H1 (cell line): ENCODE measurements around the gene CCDC157. TPM values are rescaled to one million over a fixed set of nuclear protein-coding genes. Genes with fewer than 3 reads are reported as not detected.

Source experiments
- CTCF ChIA-PET: fragments of 300-600 bp; sonication (Branson Sonifier 250); formaldehyde crosslinking; loops from one replicate; lab custom pipeline; 2021; ENCODE audit not compliant: partially characterized antibody; lab: Charles Lee
- POLR2A ChIA-PET: fragments of 300-600 bp; sonication (Branson Sonifier 250); formaldehyde crosslinking; loops from one replicate; lab custom pipeline; 2021; ENCODE audit warnings: inconsistent platforms; ENCODE audit not compliant: partially characterized antibody; lab: Charles Lee
- DNase-seq, 2 experiments: peaks; one replicate each; pipeline versions ENCODE4 v3.0.0 to v3.0.0-alpha.2; 2010 to 2022; ENCODE audit warnings: low spot score in 2 of 2, low read depth in 1 of 2, mixed read lengths in 1 of 2
- FAIRE-seq: peaks from 2 replicates; lab custom pipeline; 2011; peaks lifted over from hg19 to GRCh38; lab: Jason Lieb, UNC
- H2AFZ ChIP-seq: 2 replicates; pipeline ENCODE4 v1.8.1; 2012; ENCODE audit warnings: low read length, inconsistent platforms
- H2AK5ac ChIP-seq: 2 replicates; pipeline ENCODE4 v1.6.1; 2013; ENCODE audit warnings: low read depth, low read length
- H2BK120ac ChIP-seq: replicated peaks from 2 replicates; pipeline ENCODE3; 2013; ENCODE audit warnings: low read depth, low read length, inconsistent platforms
- H2BK12ac ChIP-seq: 2 replicates; pipeline ENCODE4 v1.6.1; 2013; ENCODE audit warnings: low read depth, low read length
- H2BK15ac ChIP-seq: 2 replicates; pipeline ENCODE4 v1.6.1; 2013; ENCODE audit warnings: low read length
- H2BK20ac ChIP-seq: 2 replicates; pipeline ENCODE4 v1.6.1; 2013; ENCODE audit warnings: low read length
- H2BK5ac ChIP-seq: 2 replicates; pipeline ENCODE4 v1.6.1; 2013; ENCODE audit warnings: low read depth, low read length
- H3K14ac ChIP-seq: 2 replicates; pipeline ENCODE4 v1.6.1; 2013; ENCODE audit warnings: inconsistent platforms; ENCODE audit not compliant: insufficient read length
- H3K18ac ChIP-seq: 2 replicates; pipeline ENCODE4 v1.6.1; 2013; ENCODE audit warnings: low read length; ENCODE audit errors: extremely low read depth
- H3K23ac ChIP-seq: 2 replicates; pipeline ENCODE4 v1.6.1; 2013; ENCODE audit warnings: inconsistent platforms; ENCODE audit not compliant: insufficient read length
- H3K23me2 ChIP-seq: 2 replicates; pipeline ENCODE4 v1.6.1; 2013; ENCODE audit warnings: low read depth, low read length
- H3K27ac ChIP-seq: 2 replicates; pipeline ENCODE4 v1.6.1; 2011; ENCODE audit warnings: low read depth, low read length, inconsistent platforms
- H3K27me3 ChIP-seq, 4 experiments: replicated peaks in 1 of 4; 1 replicate in 1 of 4; 2 replicates in 3 of 4; pipeline versions ENCODE4 v1.6.1 to v1.8.1; 2011 to 2013; ENCODE audit warnings: low read length in 3 of 4, mild to moderate bottlenecking in 3 of 4, inconsistent platforms in 2 of 4, mixed read lengths in 2 of 4, moderate library complexity in 1 of 4; ENCODE audit not compliant: control insufficient read depth in 3 of 4, insufficient read depth in 3 of 4; ENCODE audit errors: extremely low read depth in 1 of 4
- H3K36me3 ChIP-seq, 4 experiments: 2 replicates each; pipeline versions ENCODE4 v1.6.1 to v1.8.1; 2011 to 2013; ENCODE audit warnings: mild to moderate bottlenecking in 4 of 4, low read length in 3 of 4, moderate library complexity in 2 of 4, control low read depth in 1 of 4, inconsistent platforms in 1 of 4; ENCODE audit not compliant: insufficient read depth in 4 of 4, control insufficient read depth in 2 of 4
- H3K4ac ChIP-seq: replicated peaks from 2 replicates; pipeline ENCODE3; 2013; ENCODE audit warnings: low read length, low read depth, mixed read lengths, inconsistent platforms; ENCODE audit not compliant: insufficient read length
- H3K4me1 ChIP-seq, 4 experiments: replicated peaks in 1 of 4; 1 replicate in 1 of 4; 2 replicates in 3 of 4; pipeline versions ENCODE4 v1.6.1 to v1.8.1; 2011 to 2013; ENCODE audit warnings: low read length in 3 of 4, inconsistent platforms in 2 of 4, mixed read lengths in 1 of 4; ENCODE audit not compliant: insufficient read depth in 4 of 4, control insufficient read depth in 3 of 4
- H3K4me2 ChIP-seq, 2 experiments: 2 replicates each; pipeline versions ENCODE4 v1.6.1 to v1.8.1; 2011 to 2013; ENCODE audit warnings: low read depth in 2 of 2, low read length in 2 of 2, control low read depth in 1 of 2, inconsistent platforms in 1 of 2, mild to moderate bottlenecking in 1 of 2; ENCODE audit not compliant: insufficient read depth in 1 of 2
- H3K4me3 ChIP-seq, 4 experiments: fragments of 200-600, 300-600 bp in 1 of 4; sonication (generic), shearing (Covaris generic), sonication (Bioruptor Twin) in 1 of 4; 2 replicates each; pipeline versions ENCODE4 v1.5.1 to v1.8.1; 2011 to 2016; ENCODE audit warnings: low read length in 4 of 4, low read depth in 3 of 4, control low read depth in 2 of 4, inconsistent platforms in 2 of 4, mild to moderate bottlenecking in 2 of 4, mixed read lengths in 1 of 4, moderate library complexity in 1 of 4; ENCODE audit not compliant: insufficient read depth in 2 of 4; ENCODE audit errors: extremely low read depth in 1 of 4
- H3K56ac ChIP-seq: replicated peaks from 2 replicates; pipeline ENCODE3; 2013; ENCODE audit warnings: low read depth, mild to moderate bottlenecking, mixed read lengths, low read length, inconsistent platforms; ENCODE audit not compliant: insufficient read length
- H3K79me1 ChIP-seq: 2 replicates; pipeline ENCODE4 v1.6.1; 2013; ENCODE audit warnings: low read depth, low read length, control low read depth
- H3K79me2 ChIP-seq, 2 experiments: 2 replicates each; pipeline versions ENCODE4 v1.6.1 to v1.8.1; 2012 to 2013; ENCODE audit warnings: low read length in 2 of 2, mild to moderate bottlenecking in 2 of 2, inconsistent platforms in 1 of 2; ENCODE audit not compliant: insufficient read depth in 2 of 2, control insufficient read depth in 1 of 2
- H3K9ac ChIP-seq, 4 experiments: replicated peaks in 1 of 4; 1 replicate in 1 of 4; 2 replicates in 3 of 4; pipeline versions ENCODE4 v1.6.1 to v1.8.1; 2011 to 2013; ENCODE audit warnings: low read depth in 3 of 4, low read length in 3 of 4, control low read depth in 2 of 4, mild to moderate bottlenecking in 2 of 4, moderate library complexity in 2 of 4, inconsistent platforms in 1 of 4; ENCODE audit errors: extremely low read depth in 1 of 4
- H3K9me3 ChIP-seq, 2 experiments: 2 replicates each; pipeline versions ENCODE4 v1.6.1 to v1.8.1; 2012 to 2013; ENCODE audit warnings: mild to moderate bottlenecking in 2 of 2, moderate library complexity in 2 of 2, control low read depth in 1 of 2, inconsistent platforms in 1 of 2, low read depth in 1 of 2, low read length in 1 of 2, mixed read lengths in 1 of 2; ENCODE audit not compliant: insufficient read depth in 2 of 2
- H4K20me1 ChIP-seq, 2 experiments: replicated peaks in 1 of 2; 2 replicates each; pipeline versions ENCODE3 to v1.8.1; 2011 to 2013; ENCODE audit warnings: inconsistent platforms in 2 of 2, low read length in 2 of 2, mild to moderate bottlenecking in 1 of 2; ENCODE audit not compliant: insufficient read depth in 2 of 2, control insufficient read depth in 1 of 2
- H4K5ac ChIP-seq: 2 replicates; pipeline ENCODE4 v1.6.1; 2013; ENCODE audit warnings: low read length, low read depth, mixed read lengths, inconsistent platforms; ENCODE audit not compliant: insufficient read length
- H4K8ac ChIP-seq: 2 replicates; pipeline ENCODE4 v1.8.0; 2013; ENCODE audit warnings: mild to moderate bottlenecking, moderate library complexity, low read length, inconsistent platforms; ENCODE audit not compliant: insufficient read depth; ENCODE audit errors: extremely low read depth
- H4K91ac ChIP-seq: replicated peaks from 2 replicates; pipeline ENCODE3; 2013; ENCODE audit warnings: low read length, mixed read lengths, inconsistent platforms; ENCODE audit not compliant: insufficient read length
- JUND ChIP-seq: IDR thresholded peaks from 2 replicates; pipeline ENCODE4 v1.6.1; 2011; ENCODE audit warnings: mild to moderate bottlenecking, improper control_type of control experiment, low read length
- WGBS, 2 experiments: shearing (Covaris generic) in 1 of 2; methylation state at CpG; one replicate each; pipeline versions ENCODE4 v1.1.6 to v1.1.7; 2013 to 2015; ENCODE audit warnings: low lambda C conversion rate in 2 of 2, mixed read lengths in 2 of 2, inconsistent platforms in 1 of 2, low coverage in 1 of 2, missing lambda C conversion rate in 1 of 2; ENCODE audit not compliant: insufficient replicate concordance in 2 of 2, insufficient coverage in 1 of 2, insufficient read length in 1 of 2; ENCODE audit errors: extremely low coverage in 1 of 2, missing lambda C conversion rate in 1 of 2; 5-methylcytosine and 5-hydroxymethylcytosine counted together
- polyA plus RNA-seq, 7 experiments: library from polyadenylated mRNA; depleted of rRNA in 3 of 7; stranded (reverse) in 5 of 7; unstranded in 2 of 7; fragments of >200 nt in 5 of 7; fragments of 200-250 nt in 2 of 7; gene quantifications; 1 replicate in 5 of 7; 2 replicates in 1 of 7; 4 replicates in 1 of 7; pipeline versions ENCODE4 v1.2.1 to v1.2.3, GENCODE V29; 2011 to 2013; ENCODE audit warnings: missing spikeins in 2 of 7, mixed read lengths in 2 of 7
- total RNA-seq: library from RNA; stranded (reverse); fragmentation: NEBNext Ultra II Directional; extraction: Animal tissue kit (Norgen Biotek cat#: 25700); gene quantifications from 2 replicates; pipeline ENCODE4 v1.2.1, GENCODE V29; 2021

Gene CCDC157
- total and polyA plus RNA-seq, 2 of the 8 experiments (the other 6 are each of a cell fraction or from before 2014, with no cell fraction given) = 4.1 to 8.4 TPM

DNA sequence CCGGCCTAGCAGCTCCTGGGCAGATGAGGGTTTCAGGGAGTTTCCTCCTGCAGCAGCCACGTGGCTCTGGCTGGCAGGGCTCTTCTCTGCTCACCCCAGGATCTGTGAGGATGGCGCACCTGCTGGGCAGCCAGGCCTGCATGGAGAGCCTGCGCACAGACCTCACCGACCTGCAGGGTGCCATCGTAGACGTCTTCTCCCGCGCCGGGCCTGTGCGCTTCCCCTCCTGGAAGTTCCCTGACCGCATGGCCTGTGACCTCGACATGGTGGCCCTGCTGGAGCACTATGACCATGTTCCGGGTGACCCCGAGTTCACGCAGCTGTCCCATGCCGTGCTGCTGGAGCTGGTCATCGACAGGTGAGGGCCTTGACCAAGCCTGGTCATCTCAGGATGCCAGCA, 9.1 kb downstream of the CCDC157 start:
- H2BK12ac ChIP-seq = no peak overlapping the region
- no peak overlapping the region for H2BK20ac ChIP-seq
- H2BK120ac ChIP-seq = no peak overlapping the region
- H3K23me2 ChIP-seq = no peaks in the 10 kb centered on the region
- H3K23ac ChIP-seq = no peak overlapping the region
- peaks cover 0 to 3% (median 1%) of the 10 kb centered on the region in 4 experiments; a peak in 3 of 8 replicates for H3K36me3 ChIP-seq
- no peak overlapping the region for H3K4me2 ChIP-seq
- no peak overlapping the region for H2BK15ac ChIP-seq
- peaks cover 0 to 2% of the 10 kb centered on the region in 2 experiments for H4K20me1 ChIP-seq
- no peak overlapping the region for H3K4ac ChIP-seq
- DNase-seq = no peak
- WGBS, 2 experiments = 89% methylated on average over 18 of the region's 18 CpGs; no CpG with 5 or more reads in 1 of the 2 experiments
- no peak overlapping the region for H4K5ac ChIP-seq
- H4K8ac ChIP-seq = no peak overlapping the region
- H3K18ac ChIP-seq = no peak overlapping the region
- H3K9ac ChIP-seq = no peak overlapping the region
- FAIRE-seq = no peak
- H3K27ac ChIP-seq = no peak overlapping the region
- no peak overlapping the region for H3K56ac ChIP-seq
- no peak overlapping the region for H3K4me3 ChIP-seq
- no peaks in the 10 kb centered on the region for H3K9me3 ChIP-seq
- H3K14ac ChIP-seq = no peak overlapping the region
- H3K4me1 ChIP-seq = peaks cover 0 to 10% (median 7%) of the 10 kb centered on the region in 4 experiments; a peak in 5 of 7 replicates
- H2AFZ ChIP-seq = no peak overlapping the region
- TF ChIP-seq JUND = no peak
- ChIA-PET POLR2A (interaction anchor here (1.4 to 11.8 kb wide), 3 partner anchors 8 to 18 kb away, joined by 3 to 129 read pairs (median 4); partner anchors contain the start of genes CCDC157 and SF3A1), CTCF (interaction anchor here (0.8 kb wide), 1 partner anchor 17 kb away, joined by 3 read pairs; no protein-coding TSS in a partner anchor)
- H3K79me1 ChIP-seq = no peaks in the 10 kb centered on the region
- no peak overlapping the region for H2AK5ac ChIP-seq
- H2BK5ac ChIP-seq = no peak overlapping the region; the same call in 1 of the 2 replicates
- H3K79me2 ChIP-seq = no peaks in the 10 kb centered on the region
- H3K27me3 ChIP-seq = no peaks in the 10 kb centered on the region
- no peak overlapping the region for H4K91ac ChIP-seq
